Fibroblast of gingiva (primary cell): Measurements from ENCODE around the gene KIF7.
A peak's percentile ranks its signal among the peaks of the same experiment; 100 is the strongest.
"Not testable (repeated sequence)": the region's sequence is repeated elsewhere in the genome, so short reads cannot be mapped to it uniquely, and the experiment has no call there.

Experiments
- DNase-seq: peaks from one replicate; pipeline ENCODE4 v3.0.0-alpha.2; 2011; ENCODE audit warnings: low read depth

KIF7 gene

GRCh38 chr15:89621547-89621946 is 33.7 kb downstream of the KIF7 start:
- no peak for DNase-seq

- DNase-seq = no peak
These were observed 39.0 kb downstream of the KIF7 start for GRCh38 chr15:89616228-89616627.

DNA sequence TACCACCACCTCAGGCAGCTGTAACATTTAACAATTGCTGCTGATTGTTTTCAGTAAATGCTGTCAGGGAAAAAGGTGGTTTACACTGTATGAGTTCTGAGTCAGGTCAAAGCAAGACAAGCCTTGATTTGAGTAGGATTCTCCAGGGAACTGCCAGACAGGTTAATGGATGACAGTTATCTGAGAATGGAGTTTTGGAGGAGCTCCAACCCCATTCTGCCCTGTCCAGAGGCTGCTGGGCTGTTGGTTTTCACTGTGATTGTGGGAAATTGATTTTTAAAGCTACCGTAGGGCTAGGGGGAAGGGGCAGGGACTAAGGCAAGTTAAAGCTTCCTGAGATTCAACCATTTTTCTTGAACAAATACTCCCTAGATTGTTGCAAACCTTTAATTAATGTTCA is 40.1 kb downstream of the KIF7 start:
- DNase-seq = no peak

GRCh38 chr15:89614164-89614563 is 41.1 kb downstream of the KIF7 start:
- DNase-seq = no peak

GRCh38 chr15:89613031-89613430 is 42.2 kb downstream of the KIF7 start:
- no peak for DNase-seq

- no peak for DNase-seq
These were observed 44.0 kb downstream of the KIF7 start for GRCh38 chr15:89611317-89611716.

GRCh38 chr15:89599021-89599420 is 56.2 kb downstream of the KIF7 start:
- no peak for DNase-seq

GRCh38 chr15:89593018-89593417 is 62.2 kb downstream of the KIF7 start:
- DNase-seq = no peak

DNA sequence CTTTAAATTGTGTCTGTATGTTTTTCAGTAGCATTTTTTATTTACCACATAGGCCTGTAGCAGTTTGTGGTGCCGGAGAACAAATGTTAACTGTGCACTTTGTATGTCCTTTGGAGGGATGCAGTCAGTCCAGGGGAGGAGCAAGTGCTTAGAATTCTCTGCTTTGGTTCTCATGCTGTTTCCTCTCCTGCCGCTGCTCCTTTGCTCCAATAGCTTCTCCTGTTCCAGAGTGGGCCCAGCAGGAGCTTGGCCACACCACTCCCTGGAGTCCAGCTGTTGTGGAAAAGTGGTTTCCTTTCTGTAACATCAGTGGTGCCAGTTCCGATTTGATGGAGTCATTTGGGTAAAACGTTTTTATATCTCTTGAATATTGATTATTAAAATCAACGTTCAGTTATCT is 63.4 kb downstream of the KIF7 start:
- no peak for DNase-seq

- no peak for DNase-seq
These were observed 67.3 kb downstream of the KIF7 start for GRCh38 chr15:89587955-89588354.

DNA sequence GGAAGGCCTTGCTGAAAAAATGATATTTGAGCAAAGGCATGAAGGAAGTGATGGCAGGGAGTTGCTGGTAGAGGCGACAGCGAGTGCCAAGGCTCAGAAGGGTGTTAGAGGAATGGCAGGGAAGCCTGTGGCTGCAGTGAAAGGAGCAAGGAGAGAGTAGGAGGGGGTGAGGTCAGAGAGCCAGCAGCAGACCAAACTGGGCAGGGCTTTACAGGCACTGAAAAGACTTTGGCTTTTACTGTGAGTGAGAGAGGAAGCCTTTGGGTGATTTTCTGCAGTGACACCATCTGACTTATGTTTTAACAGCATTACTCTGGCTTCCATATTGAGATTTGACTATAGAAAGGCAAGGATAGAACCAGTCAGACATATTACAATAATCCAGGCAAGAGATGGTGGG is 68.6 kb downstream of the KIF7 start:
- no peak for DNase-seq

DNA sequence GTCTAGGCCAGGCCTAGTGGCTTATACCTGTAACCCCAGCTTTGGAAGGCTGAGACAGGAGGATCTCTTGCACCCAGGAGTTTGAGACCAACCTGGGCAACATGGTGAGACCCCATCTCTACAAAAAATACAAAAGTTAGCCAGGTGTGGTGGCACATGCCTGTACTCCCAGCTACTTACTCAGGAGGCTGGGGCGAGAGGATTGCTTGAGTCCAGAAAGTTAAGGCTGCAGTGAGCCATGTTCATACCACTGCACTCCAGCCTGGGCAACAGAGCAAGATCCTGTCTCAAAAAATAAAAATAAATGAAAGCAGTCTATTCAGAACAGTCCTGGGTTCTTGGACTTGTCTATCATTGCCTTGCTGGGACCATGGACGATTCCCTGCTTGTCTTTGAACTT is 74.5 kb downstream of the KIF7 start:
- not testable (repeated sequence) for DNase-seq

DNA sequence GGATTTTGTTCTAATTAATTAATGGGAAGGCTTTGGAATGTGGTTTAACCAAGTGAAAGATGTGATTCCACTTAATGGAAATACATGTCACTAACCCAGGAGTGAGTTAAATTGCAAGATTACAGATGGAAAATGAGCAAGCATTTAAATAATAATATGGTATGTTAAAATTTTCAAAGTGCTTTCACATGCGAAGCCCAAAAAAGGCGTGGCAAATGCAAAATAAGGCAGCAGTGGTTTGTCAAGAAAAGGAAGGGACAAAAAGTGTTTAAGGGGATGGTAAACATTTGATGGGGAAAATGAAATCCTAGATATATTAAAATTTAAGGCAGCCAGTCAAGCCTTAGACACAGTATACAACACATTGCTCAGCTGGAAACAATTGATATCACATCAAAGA is 77.1 kb downstream of the KIF7 start:
- peak; percentile 9 for DNase-seq
